ENCODE data around the gene QSER1.

QSER1 gene

GRCh38 chr11:32892355-32893092, at the start of gene QSER1:
Gene QSER1 (plus strand): TSS chr11:32892811. CDS start chr11:32893126, 315 bp downstream.
- DNase-seq (ENCODE audit: low read depth, low spot score) = no peak
- 0 out of 2 replicates have a peak, but pooled peaks cover 2% of the 10 kb centered on the region for H3K4me1 ChIP-seq (ENCODE audit: control insufficient read depth, insufficient read depth, low read length)
- H3K36me3 ChIP-seq (ENCODE audit: control insufficient read depth, insufficient read depth, low read length) = no peaks in the 10 kb centered on the region
- no peaks in the 10 kb centered on the region for H3K9me3 ChIP-seq (ENCODE audit: control insufficient read depth, insufficient read depth, low read length)
- no CpG with 5 or more reads among the region's 91 CpGs for WGBS (ENCODE audit: insufficient coverage, insufficient read length)
- H3K27me3 ChIP-seq (ENCODE audit: control insufficient read depth, insufficient read depth, low read length) = no peaks in the 10 kb centered on the region
- H3K4me3 ChIP-seq (ENCODE audit: low read length) = peak within 1 kb of the TSS; percentile 59
- peak within 1 kb of the TSS; percentile 1 for H3K27ac ChIP-seq (ENCODE audit: low read length)

- WGBS (ENCODE audit: insufficient coverage, insufficient read length) = no CpG with 5 or more reads among the region's 3 CpGs
Observed at GRCh38 chr11:32843544-32843943, 49.1 kb upstream of the QSER1 start.

DNA sequence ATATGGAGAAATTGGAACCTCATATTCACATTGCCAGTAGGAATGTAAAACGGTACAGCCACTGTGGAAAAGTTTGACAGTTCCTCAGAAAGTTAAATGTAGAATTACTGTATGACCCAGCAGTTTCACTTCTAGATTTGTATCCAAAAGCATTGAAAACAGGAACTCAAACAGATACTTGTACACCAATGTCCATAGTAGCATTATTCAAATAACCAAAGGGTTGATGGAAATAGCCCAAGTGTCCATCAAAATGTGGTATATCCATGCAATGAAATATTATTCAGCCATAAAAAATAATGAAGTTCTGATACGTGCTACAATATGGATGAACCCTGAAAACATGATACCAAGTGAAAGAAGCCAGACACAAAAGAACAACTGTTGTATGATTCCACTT, 45.1 kb upstream of the QSER1 start:
- no peak for DNase-seq (ENCODE audit: low read depth, low spot score)
- no CpG with 5 or more reads among the region's 2 CpGs for WGBS (ENCODE audit: insufficient coverage, insufficient read length)
- Histone ChIP-seq H3K4me3 (ENCODE audit: low read length) (no peak overlapping the region), H3K9me3 (ENCODE audit: control insufficient read depth, insufficient read depth, low read length) (no peaks in the 10 kb centered on the region), H3K36me3 (ENCODE audit: control insufficient read depth, insufficient read depth, low read length) (no peaks in the 10 kb centered on the region), H3K27ac (ENCODE audit: low read length) (no peak overlapping the region), H3K4me1 (ENCODE audit: control insufficient read depth, insufficient read depth, low read length) (no peaks in the 10 kb centered on the region), H3K27me3 (ENCODE audit: control insufficient read depth, insufficient read depth, low read length) (no peaks in the 10 kb centered on the region)

More at GRCh38 chr11:32843544-32843943, 49.1 kb upstream of the QSER1 start:
- Histone ChIP-seq H3K36me3 (ENCODE audit: control insufficient read depth, insufficient read depth, low read length) (no peaks in the 10 kb centered on the region), H3K27ac (ENCODE audit: low read length) (no peak overlapping the region), H3K27me3 (ENCODE audit: control insufficient read depth, insufficient read depth, low read length) (no peaks in the 10 kb centered on the region), H3K4me3 (ENCODE audit: low read length) (no peak overlapping the region), H3K4me1 (ENCODE audit: control insufficient read depth, insufficient read depth, low read length) (no peaks in the 10 kb centered on the region), H3K9me3 (ENCODE audit: control insufficient read depth, insufficient read depth, low read length) (no peaks in the 10 kb centered on the region)
- DNase-seq (ENCODE audit: low read depth, low spot score) = no peak

DNA sequence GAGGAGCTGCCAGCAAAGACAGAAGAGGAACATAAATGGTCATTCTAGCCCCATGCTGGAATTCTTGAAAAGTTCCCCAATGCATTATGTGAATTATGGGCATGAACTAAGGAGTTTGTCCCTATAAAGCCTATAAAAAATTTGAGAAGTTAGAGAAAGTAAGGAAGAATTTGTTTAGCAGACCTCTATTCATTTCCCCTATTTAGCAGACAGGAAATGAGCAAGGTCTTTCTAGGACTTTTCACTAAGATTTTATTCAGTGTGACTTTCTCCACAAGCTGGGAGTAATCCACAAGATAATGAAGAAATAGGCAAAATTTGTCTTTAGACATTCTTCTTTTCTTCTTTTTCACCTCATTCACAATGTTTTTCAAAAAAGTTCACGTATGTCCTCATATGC, 42.9 kb upstream of the QSER1 start:
- H3K4me1 ChIP-seq (ENCODE audit: control insufficient read depth, insufficient read depth, low read length) = no peaks in the 10 kb centered on the region
- H3K9me3 ChIP-seq (ENCODE audit: control insufficient read depth, insufficient read depth, low read length) = no peaks in the 10 kb centered on the region
- H3K27ac ChIP-seq (ENCODE audit: low read length) = no peak overlapping the region
- no peak for DNase-seq (ENCODE audit: low read depth, low spot score)
- no CpG with 5 or more reads among the region's 1 CpG for WGBS (ENCODE audit: insufficient coverage, insufficient read length)
- H3K27me3 ChIP-seq (ENCODE audit: control insufficient read depth, insufficient read depth, low read length) = no peaks in the 10 kb centered on the region
- H3K36me3 ChIP-seq (ENCODE audit: control insufficient read depth, insufficient read depth, low read length) = no peaks in the 10 kb centered on the region
- no peak overlapping the region for H3K4me3 ChIP-seq (ENCODE audit: low read length)

- Histone ChIP-seq H3K4me3 (ENCODE audit: low read length) (no peak overlapping the region), H3K27me3 (ENCODE audit: control insufficient read depth, insufficient read depth, low read length) (no peaks in the 10 kb centered on the region), H3K9me3 (ENCODE audit: control insufficient read depth, insufficient read depth, low read length) (no peaks in the 10 kb centered on the region), H3K4me1 (ENCODE audit: control insufficient read depth, insufficient read depth, low read length) (no peaks in the 10 kb centered on the region), H3K36me3 (ENCODE audit: control insufficient read depth, insufficient read depth, low read length) (no peaks in the 10 kb centered on the region), H3K27ac (ENCODE audit: low read length) (no peak overlapping the region)
- no peak for DNase-seq (ENCODE audit: low read depth, low spot score)
- no CpG with 5 or more reads among the region's 1 CpG for WGBS (ENCODE audit: insufficient coverage, insufficient read length)
Observed at GRCh38 chr11:32851251-32851650, 41.4 kb upstream of the QSER1 start.

GRCh38 chr11:32852207-32852606, 40.4 kb upstream of the QSER1 start:
- no CpG with 5 or more reads among the region's 4 CpGs for WGBS (ENCODE audit: insufficient coverage, insufficient read length)
- Histone ChIP-seq H3K4me3 (ENCODE audit: low read length) (no peak overlapping the region), H3K27ac (ENCODE audit: low read length) (no peak overlapping the region), H3K27me3 (ENCODE audit: control insufficient read depth, insufficient read depth, low read length) (no peaks in the 10 kb centered on the region), H3K9me3 (ENCODE audit: control insufficient read depth, insufficient read depth, low read length) (no peaks in the 10 kb centered on the region), H3K36me3 (ENCODE audit: control insufficient read depth, insufficient read depth, low read length) (no peaks in the 10 kb centered on the region), H3K4me1 (ENCODE audit: control insufficient read depth, insufficient read depth, low read length) (no peaks in the 10 kb centered on the region)
- no peak for DNase-seq (ENCODE audit: low read depth, low spot score)

- WGBS (ENCODE audit: insufficient coverage, insufficient read length) = no CpG with 5 or more reads among the region's 2 CpGs
- H3K9me3 ChIP-seq (ENCODE audit: control insufficient read depth, insufficient read depth, low read length) = no peaks in the 10 kb centered on the region
Observed at GRCh38 chr11:32855601-32856000, 37.0 kb upstream of the QSER1 start.

GRCh38 chr11:32858731-32859130, 33.9 kb upstream of the QSER1 start:
- no CpG with 5 or more reads among the region's 1 CpG for WGBS (ENCODE audit: insufficient coverage, insufficient read length)
- DNase-seq (ENCODE audit: low read depth, low spot score) = no peak
- Histone ChIP-seq H3K36me3 (ENCODE audit: control insufficient read depth, insufficient read depth, low read length) (no peaks in the 10 kb centered on the region), H3K27ac (ENCODE audit: low read length) (no peak overlapping the region), H3K9me3 (ENCODE audit: control insufficient read depth, insufficient read depth, low read length) (no peaks in the 10 kb centered on the region), H3K4me3 (ENCODE audit: low read length) (no peak overlapping the region), H3K4me1 (ENCODE audit: control insufficient read depth, insufficient read depth, low read length) (no peaks in the 10 kb centered on the region), H3K27me3 (ENCODE audit: control insufficient read depth, insufficient read depth, low read length) (no peaks in the 10 kb centered on the region)

More at GRCh38 chr11:32855601-32856000, 37.0 kb upstream of the QSER1 start:
- Histone ChIP-seq H3K4me3 (ENCODE audit: low read length) (no peak overlapping the region), H3K4me1 (ENCODE audit: control insufficient read depth, insufficient read depth, low read length) (no peaks in the 10 kb centered on the region), H3K27me3 (ENCODE audit: control insufficient read depth, insufficient read depth, low read length) (no peaks in the 10 kb centered on the region), H3K36me3 (ENCODE audit: control insufficient read depth, insufficient read depth, low read length) (no peaks in the 10 kb centered on the region), H3K27ac (ENCODE audit: low read length) (no peak overlapping the region)
- no peak for DNase-seq (ENCODE audit: low read depth, low spot score)

DNA sequence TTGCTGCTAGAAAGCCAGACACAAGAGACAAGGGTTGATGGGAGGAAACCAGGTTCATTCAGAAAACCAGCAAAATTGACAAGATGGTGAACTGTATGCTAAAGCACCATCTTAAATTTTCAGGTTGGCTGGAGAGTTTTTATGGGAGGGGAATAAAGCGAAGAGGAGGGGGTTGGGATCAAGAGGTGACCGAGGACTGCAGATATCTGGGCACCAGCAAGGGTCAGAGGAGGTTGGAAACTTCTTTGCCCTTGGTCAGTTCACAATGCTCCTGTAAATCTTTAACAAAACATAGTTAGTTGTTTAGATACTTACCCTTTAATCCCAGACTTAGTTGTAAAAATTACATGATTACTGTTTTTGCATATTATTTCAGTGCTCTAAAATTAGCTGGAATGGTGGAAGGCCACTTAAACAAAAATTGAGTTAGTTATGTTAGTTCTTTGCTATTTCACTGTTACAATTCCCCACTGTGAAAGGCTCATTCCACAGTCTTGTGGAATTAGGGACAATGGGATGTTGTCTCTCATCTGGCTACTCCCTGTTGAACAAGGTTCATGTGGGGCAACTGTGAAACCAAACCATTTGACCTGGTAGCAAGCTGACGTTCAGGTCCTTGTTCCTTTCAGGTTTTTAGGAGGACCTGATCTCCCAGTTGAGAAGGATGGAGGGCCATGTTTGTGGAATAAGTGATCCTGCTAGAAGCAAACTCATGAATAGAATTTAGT, 30.6 kb upstream of the QSER1 start:
- H3K27me3 ChIP-seq (ENCODE audit: control insufficient read depth, insufficient read depth, low read length) = no peaks in the 10 kb centered on the region
- no peaks in the 10 kb centered on the region for H3K9me3 ChIP-seq (ENCODE audit: control insufficient read depth, insufficient read depth, low read length)
- no peaks in the 10 kb centered on the region for H3K4me1 ChIP-seq (ENCODE audit: control insufficient read depth, insufficient read depth, low read length)
- H3K36me3 ChIP-seq (ENCODE audit: control insufficient read depth, insufficient read depth, low read length) = no peaks in the 10 kb centered on the region
- no peak overlapping the region for H3K4me3 ChIP-seq (ENCODE audit: low read length)
- no peak for DNase-seq (ENCODE audit: low read depth, low spot score)
- no peak overlapping the region for H3K27ac ChIP-seq (ENCODE audit: low read length)
- no CpG with 5 or more reads among the region's 3 CpGs for WGBS (ENCODE audit: insufficient coverage, insufficient read length)

GRCh38 chr11:32864555-32864954, 28.1 kb upstream of the QSER1 start:
- Histone ChIP-seq H3K27me3 (ENCODE audit: control insufficient read depth, insufficient read depth, low read length) (no peaks in the 10 kb centered on the region), H3K27ac (ENCODE audit: low read length) (no peak overlapping the region), H3K4me3 (ENCODE audit: low read length) (no peak overlapping the region), H3K4me1 (ENCODE audit: control insufficient read depth, insufficient read depth, low read length) (no peaks in the 10 kb centered on the region), H3K9me3 (ENCODE audit: control insufficient read depth, insufficient read depth, low read length) (no peaks in the 10 kb centered on the region), H3K36me3 (ENCODE audit: control insufficient read depth, insufficient read depth, low read length) (no peaks in the 10 kb centered on the region)
- no peak for DNase-seq (ENCODE audit: low read depth, low spot score)

Data from iPS DF 6.9 (cell line).